GM18873 (cell line): Measurements from ENCODE around the gene DOCK6.

Experiments used
- ATAC-seq: cut with Tn5 transposase; IDR thresholded peaks from one replicate; pipeline ENCODE4 v1.9.1; 2021; ENCODE audit warnings: mild to moderate bottlenecking, moderate library complexity, moderate number of reproducible peaks; ENCODE audit not compliant: unreplicated experiment, low FRiP score

DOCK6 gene

GRCh38 chr19:11261971-11262839, at the start of gene DOCK6:
Gene DOCK6, minus strand, starts transcription at chr19:11262524. Its CDS starts 84 bp downstream, at chr19:11262440.
- no peak for ATAC-seq

- no peak for ATAC-seq
Measured at GRCh38 chr19:11306337-11306736, 44.0 kb upstream of the DOCK6 start.

- ATAC-seq, result no peak
Measured at GRCh38 chr19:11304936-11305335, 42.6 kb upstream of the DOCK6 start.

- no peak for ATAC-seq
Measured at GRCh38 chr19:11300811-11301120, 38.4 kb upstream of the DOCK6 start.

GRCh38 chr19:11299946-11300810, 37.9 kb upstream of the DOCK6 start:
- ATAC-seq, result no peak

GRCh38 chr19:11296264-11296663, 33.9 kb upstream of the DOCK6 start:
- ATAC-seq, result no peak

- ATAC-seq, result no peak
Measured at GRCh38 chr19:11295665-11296245, 33.4 kb upstream of the DOCK6 start, which contains the start of gene TSPAN16. Gene TSPAN16, plus strand, starts transcription at chr19:11296160. Its CDS starts 138 bp downstream, at chr19:11296298.

- no peak for ATAC-seq
Measured at GRCh38 chr19:11295180-11295579, 32.9 kb upstream of the DOCK6 start.

GRCh38 chr19:11293433-11294389, 31.4 kb upstream of the DOCK6 start:
- ATAC-seq, result no peak

- ATAC-seq, result no peak
Measured at GRCh38 chr19:11291991-11292390, 29.7 kb upstream of the DOCK6 start.

GRCh38 chr19:11291415-11291814, 29.1 kb upstream of the DOCK6 start:
- ATAC-seq, result no peak

GRCh38 chr19:11290256-11290655, 27.9 kb upstream of the DOCK6 start:
- no peak for ATAC-seq

- ATAC-seq, result no peak
Measured at GRCh38 chr19:11288349-11288748, 26.0 kb upstream of the DOCK6 start.

GRCh38 chr19:11286312-11286974, 24.1 kb upstream of the DOCK6 start:
- ATAC-seq, result no peak

GRCh38 chr19:11284515-11284914, 22.2 kb upstream of the DOCK6 start:
- ATAC-seq, result no peak

- no peak for ATAC-seq
Measured at GRCh38 chr19:11281356-11282049, 19.2 kb upstream of the DOCK6 start.

- no peak for ATAC-seq
Measured at GRCh38 chr19:11279505-11280236, 17.3 kb upstream of the DOCK6 start.

- ATAC-seq, result no peak
Measured at GRCh38 chr19:11278670-11279069, 16.3 kb upstream of the DOCK6 start.
